OCI-LY3 (cell line): ENCODE results near the gene C10orf71.

Experiments
- H2AFZ ChIP-seq: fragments of 200-600, 300-600 bp; shearing (Covaris generic); 2 replicates; pipeline ENCODE4 v1.6.0; 2014; ENCODE audit warnings: antibody characterized with exemption, low read depth, low read length
- H3K27ac ChIP-seq: fragments of 200-600, 300-600 bp; sonication (generic); 2 replicates; pipeline ENCODE4 v1.5.1; 2014; ENCODE audit warnings: mild to moderate bottlenecking, low read length, moderate library complexity, mixed read lengths
- H3K27me3 ChIP-seq: fragments of 200-600, 300-600 bp; sonication (generic); 2 replicates; pipeline ENCODE4 v1.6.1; 2014; ENCODE audit warnings: low read depth, low read length, mixed read lengths
- H3K36me3 ChIP-seq: fragments of 200-600, 300-600 bp; sonication (generic); replicated peaks from 2 replicates; pipeline ENCODE3; 2014; ENCODE audit warnings: low read depth, low read length, mixed read lengths
- H3K4me1 ChIP-seq: fragments of 300-600, 200-600 bp; sonication (generic); 2 replicates; pipeline ENCODE4 v1.6.1; 2014; ENCODE audit warnings: low read length, mixed read lengths
- H3K4me2 ChIP-seq: fragments of 200-600, 300-600 bp; sonication (generic); 2 replicates; pipeline ENCODE4 v1.6.1; 2014; ENCODE audit warnings: low read length, mixed read lengths
- H3K4me3 ChIP-seq: fragments of 300-600, 200-600 bp; sonication (generic); 2 replicates; pipeline ENCODE4 v1.5.1; 2014; ENCODE audit warnings: antibody characterized with exemption, mild to moderate bottlenecking, low read length, moderate library complexity
- H3K79me2 ChIP-seq: fragments of 300-600, 200-600 bp; shearing (Covaris generic); 2 replicates; pipeline ENCODE4 v1.6.1; 2014; ENCODE audit warnings: mild to moderate bottlenecking, low read length, mixed read lengths
- H3K9ac ChIP-seq: fragments of 300-600, 200-600 bp; shearing (Covaris generic); 2 replicates; pipeline ENCODE4 v1.6.0; 2014; ENCODE audit warnings: mild to moderate bottlenecking, low read length, moderate library complexity
- H3K9me3 ChIP-seq: fragments of 200-600, 300-600 bp; shearing (Covaris generic); 2 replicates; pipeline ENCODE4 v1.6.1; 2014; ENCODE audit warnings: low read length, mixed read lengths; ENCODE audit not compliant: insufficient read depth
- H4K20me1 ChIP-seq: fragments of 200-600, 300-600 bp; sonication (generic); 2 replicates; pipeline ENCODE4 v1.6.1; 2016; ENCODE audit warnings: low read length, mixed read lengths; ENCODE audit not compliant: insufficient read depth
- CTCF ChIP-seq: fragments of 200-600, 300-600 bp; sonication (generic); IDR thresholded peaks from 2 replicates; pipeline ENCODE4 v1.5.1; 2014; ENCODE audit warnings: antibody characterized with exemption, low read length, low read depth
- EZH2phosphoT487 ChIP-seq: fragments of 200-600 bp; shearing (Covaris generic); IDR thresholded peaks from 2 replicates; pipeline ENCODE4 v1.6.1; 2018; ENCODE audit warnings: antibody characterized with exemption, mixed run types, low read depth

The C10orf71 gene

GRCh38 chr10:49289480-49289879 lies 9.5 kb upstream of the C10orf71 start:
- Histone ChIP-seq H4K20me1 (no peaks in the 10 kb centered on the region), H3K4me3 (no peak overlapping the region)

GRCh38 chr10:49290131-49290530 lies 8.8 kb upstream of the C10orf71 start:
- Histone ChIP-seq H3K9ac (no peak overlapping the region), H3K27ac (no peak overlapping the region), H3K4me1 (no peaks in the 10 kb centered on the region), H3K79me2 (no peaks in the 10 kb centered on the region), H4K20me1 (no peaks in the 10 kb centered on the region), H3K27me3 (peaks cover 9% of the 10 kb centered on the region), H2AFZ (no peak overlapping the region), H3K36me3 (no peaks in the 10 kb centered on the region), H3K4me2 (no peak overlapping the region), H3K9me3 (no peaks in the 10 kb centered on the region), H3K4me3 (no peak overlapping the region)
- TF ChIP-seq CTCF = no peak
- no peak for TF ChIP-seq EZH2phosphoT487

More at GRCh38 chr10:49289480-49289879, 9.5 kb upstream of the C10orf71 start:
- Histone ChIP-seq H3K4me1 (no peaks in the 10 kb centered on the region), H3K36me3 (no peaks in the 10 kb centered on the region), H3K9me3 (no peaks in the 10 kb centered on the region), H3K27me3 (peaks cover 9% of the 10 kb centered on the region), H3K4me2 (no peak overlapping the region), H3K9ac (no peak overlapping the region), H3K79me2 (no peaks in the 10 kb centered on the region), H2AFZ (no peak overlapping the region), H3K27ac (no peak overlapping the region)
- TF ChIP-seq CTCF = no peak

GRCh38 chr10:49290607-49291006 lies 8.4 kb upstream of the C10orf71 start:
- Histone ChIP-seq H3K27me3 (peaks cover 9% of the 10 kb centered on the region), H3K79me2 (no peaks in the 10 kb centered on the region), H3K4me3 (no peak overlapping the region), H3K4me1 (no peaks in the 10 kb centered on the region), H3K27ac (no peak overlapping the region), H4K20me1 (no peaks in the 10 kb centered on the region), H2AFZ (no peak overlapping the region), H3K4me2 (no peak overlapping the region), H3K9ac (no peak overlapping the region), H3K9me3 (no peaks in the 10 kb centered on the region), H3K36me3 (no peaks in the 10 kb centered on the region)
- TF ChIP-seq CTCF = no peak
- TF ChIP-seq EZH2phosphoT487 = no peak

- H3K4me1 ChIP-seq = no peaks in the 10 kb centered on the region
- H3K27ac ChIP-seq = no peak overlapping the region
- no peak overlapping the region for H3K9ac ChIP-seq
Measured at GRCh38 chr10:49292565-49293207, 6.3 kb upstream of the C10orf71 start.

More at GRCh38 chr10:49292565-49293207, 6.3 kb upstream of the C10orf71 start:
- H3K9me3 ChIP-seq = no peaks in the 10 kb centered on the region
- no peak overlapping the region for H3K4me2 ChIP-seq
- TF ChIP-seq CTCF (no peak), EZH2phosphoT487 (no peak)
- H3K27me3 ChIP-seq = peaks cover 9% of the 10 kb centered on the region
- no peaks in the 10 kb centered on the region for H3K36me3 ChIP-seq
- no peaks in the 10 kb centered on the region for H3K79me2 ChIP-seq
- H3K4me3 ChIP-seq = no peak overlapping the region
- no peaks in the 10 kb centered on the region for H4K20me1 ChIP-seq
- H2AFZ ChIP-seq = no peak overlapping the region
